GM23338 (cell line): ENCODE measurements around the gene IMPDH1. TPM values are rescaled to one million over a fixed set of nuclear protein-coding genes. Genes with fewer than 3 reads are reported as not detected.

ENCODE experiments used
- ATAC-seq: fragments of 200-7000 bp; cut with Tn5 transposase; 3 replicates; pipeline ENCODE4 v1.9.1; 2020
- DNase-seq: peaks from one replicate; pipeline ENCODE4 v3.0.0-alpha.2; 2015; ENCODE audit warnings: low spot score
- H2AFZ ChIP-seq: fragments of 200-600 bp; sonication (generic); 2 replicates; pipeline ENCODE4 v1.8.0; 2016; ENCODE audit warnings: antibody characterized with exemption, mild to moderate bottlenecking, moderate library complexity
- H3F3A ChIP-seq: fragments of 200-600 bp; sonication (generic); replicated peaks from 2 replicates; pipeline ENCODE4 v1.8.0; 2017; ENCODE audit warnings: antibody characterized with exemption, mixed run types, low read depth
- H3K27ac ChIP-seq: fragments of 200-600 bp; sonication (generic); 2 replicates; pipeline ENCODE4 v1.6.1; 2016; ENCODE audit warnings: low read depth
- H3K27me3 ChIP-seq: fragments of 200-600 bp; sonication (generic); 2 replicates; pipeline ENCODE4 v1.8.0; 2016; ENCODE audit warnings: mild to moderate bottlenecking, mixed run types, moderate library complexity; ENCODE audit not compliant: insufficient read depth
- H3K36me3 ChIP-seq: fragments of 200-600 bp; sonication (generic); 2 replicates; pipeline ENCODE4 v1.8.0; 2016; ENCODE audit warnings: mild to moderate bottlenecking; ENCODE audit not compliant: insufficient read depth
- H3K4me1 ChIP-seq: fragments of 200-600 bp; sonication (generic); 2 replicates; pipeline ENCODE4 v1.8.0; 2016; ENCODE audit warnings: mild to moderate bottlenecking, moderate library complexity; ENCODE audit not compliant: insufficient read depth
- H3K4me2 ChIP-seq: fragments of 200-600 bp; sonication (generic); 2 replicates; pipeline ENCODE4 v1.7.1; 2017; ENCODE audit warnings: mixed run types
- H3K4me3 ChIP-seq: fragments of 200-600 bp; sonication (generic); 2 replicates; pipeline ENCODE4 v1.6.1; 2016; ENCODE audit warnings: mixed run types
- H3K79me2 ChIP-seq: fragments of 200-600 bp; sonication (generic); replicated peaks from 2 replicates; pipeline ENCODE4 v1.8.0; 2017; ENCODE audit warnings: mild to moderate bottlenecking; ENCODE audit not compliant: insufficient read depth
- H3K9me2 ChIP-seq: fragments of 200-600 bp; sonication (generic); 2 replicates; pipeline ENCODE4 v1.8.0; 2017; ENCODE audit not compliant: insufficient read depth
- H4K20me1 ChIP-seq: fragments of 200-600 bp; sonication (generic); replicated peaks from 2 replicates; pipeline ENCODE4 v1.8.0; 2017; ENCODE audit warnings: mild to moderate bottlenecking; ENCODE audit not compliant: insufficient read depth
- H3K27ac Mint-ChIP-seq: 2 replicates; pipeline ENCODE4 v1.8.0; 2020; ENCODE audit warnings: inconsistent platforms, mild to moderate bottlenecking, moderate library complexity, mixed read lengths
- H3K27me3 Mint-ChIP-seq: 3 replicates; pipeline ENCODE4 v1.8.0; 2022; ENCODE audit warnings: low read depth, mild to moderate bottlenecking, moderate library complexity, mixed read lengths, inconsistent platforms; ENCODE audit not compliant: insufficient read depth, poor library complexity
- H3K36me3 Mint-ChIP-seq: 3 replicates; pipeline ENCODE4 v1.8.0; 2021; ENCODE audit warnings: low read depth, mild to moderate bottlenecking, inconsistent platforms, moderate library complexity, mixed read lengths
- H3K4me1 Mint-ChIP-seq: 3 replicates; pipeline ENCODE4 v1.8.0; 2020; ENCODE audit warnings: mild to moderate bottlenecking, inconsistent platforms, mixed read lengths
- H3K4me3 Mint-ChIP-seq: 3 replicates; pipeline ENCODE4 v1.8.0; 2021; ENCODE audit warnings: moderate library complexity, mild to moderate bottlenecking, inconsistent platforms, mixed read lengths
- H3K9me3 Mint-ChIP-seq: 3 replicates; pipeline ENCODE4 v1.8.0; 2020; ENCODE audit warnings: moderate library complexity, mild to moderate bottlenecking, inconsistent platforms, mixed read lengths
- CREB1 ChIP-seq: fragments of 250-450 bp; sonication (Bioruptor Pico); IDR thresholded peaks from 2 replicates; pipeline ENCODE4 v1.5.0; 2020; ENCODE audit warnings: low read depth, mild to moderate bottlenecking, moderate library complexity
- EZH2 ChIP-seq: fragments of 200-600 bp; sonication (generic); IDR thresholded peaks from one replicate; pipeline ENCODE4 v1.8.0; 2017; ENCODE audit warnings: antibody characterized with exemption, mild to moderate bottlenecking, low read depth; ENCODE audit not compliant: unreplicated experiment
- EZH2phosphoT487 ChIP-seq: fragments of 200-600 bp; sonication (generic); IDR thresholded peaks from one replicate; pipeline ENCODE4 v1.8.1; 2018; ENCODE audit warnings: antibody characterized with exemption; ENCODE audit not compliant: unreplicated experiment
- JUNB ChIP-seq: IDR thresholded peaks from one replicate; pipeline ENCODE4 v1.6.1; 2016; ENCODE audit warnings: antibody characterized with exemption; ENCODE audit not compliant: unreplicated experiment
- NANOG ChIP-seq: IDR thresholded peaks from 2 replicates; pipeline ENCODE4 v1.6.1; 2016; ENCODE audit warnings: antibody characterized with exemption, borderline replicate concordance
- POLR2AphosphoS5 ChIP-seq: IDR thresholded peaks from 2 replicates; pipeline ENCODE4 v1.6.1; 2016; ENCODE audit warnings: antibody characterized with exemption, low read depth
- STAT1 ChIP-seq: IDR thresholded peaks from one replicate; pipeline ENCODE4 v1.6.1; 2016; ENCODE audit warnings: antibody characterized with exemption; ENCODE audit not compliant: unreplicated experiment
- ZNF114 ChIP-seq: fragments of 250-450 bp; sonication (Bioruptor Pico); IDR thresholded peaks from 2 replicates; pipeline ENCODE4 v1.5.0; 2020; ENCODE audit warnings: mild to moderate bottlenecking, moderate library complexity
- ZNF331 ChIP-seq: fragments of 250-450 bp; sonication (Bioruptor Pico); IDR thresholded peaks from 2 replicates; pipeline ENCODE4 v1.5.0; 2020; ENCODE audit warnings: low read depth, mild to moderate bottlenecking, moderate library complexity
- polyA plus RNA-seq: library from polyadenylated mRNA; unstranded; fragments of >200 nt; fragmentation: Nextera tagmentation; extraction: Ambion mirVana; gene quantifications from 2 replicates; pipeline ENCODE4 v1.2.1, GENCODE V29; 2016
- total RNA-seq: library from RNA; depleted of rRNA; stranded (reverse); fragments of >200 nt; shearing (Covaris generic); gene quantifications from 2 replicates; pipeline ENCODE4 v1.2.3, GENCODE V29; 2014
- TF ChIP-seq, protein P1 (sequence below): IDR thresholded peaks from 2 replicates; pipeline ENCODE4 v1.6.1; 2016; ENCODE audit warnings: antibody characterized with exemption
- TF ChIP-seq, protein P2 (sequence below): IDR thresholded peaks from one replicate; pipeline ENCODE4 v1.6.1; 2018; ENCODE audit warnings: antibody characterized with exemption; ENCODE audit not compliant: unreplicated experiment
- TF ChIP-seq, protein P3 (sequence below), 2 experiments: fragments of 200-600 bp in 1 of 2; sonication (generic) in 1 of 2; conservative IDR thresholded peaks; 2 replicates each; pipeline versions ENCODE4 v1.5.1 to v1.6.1; 2016 to 2017; ENCODE audit warnings: antibody characterized with exemption in 2 of 2, low read depth in 2 of 2, mild to moderate bottlenecking in 2 of 2, moderate library complexity in 1 of 2
- TF ChIP-seq, protein P4 (sequence below): fragments of 250-450 bp; sonication (Bioruptor Pico); IDR thresholded peaks from 2 replicates; pipeline ENCODE4 v1.5.0; 2020; ENCODE audit warnings: mild to moderate bottlenecking, moderate library complexity

Gene IMPDH1
- total and polyA plus RNA-seq, 2 experiments from 2014 or later = 16.4 to 48.3 TPM

DNA sequence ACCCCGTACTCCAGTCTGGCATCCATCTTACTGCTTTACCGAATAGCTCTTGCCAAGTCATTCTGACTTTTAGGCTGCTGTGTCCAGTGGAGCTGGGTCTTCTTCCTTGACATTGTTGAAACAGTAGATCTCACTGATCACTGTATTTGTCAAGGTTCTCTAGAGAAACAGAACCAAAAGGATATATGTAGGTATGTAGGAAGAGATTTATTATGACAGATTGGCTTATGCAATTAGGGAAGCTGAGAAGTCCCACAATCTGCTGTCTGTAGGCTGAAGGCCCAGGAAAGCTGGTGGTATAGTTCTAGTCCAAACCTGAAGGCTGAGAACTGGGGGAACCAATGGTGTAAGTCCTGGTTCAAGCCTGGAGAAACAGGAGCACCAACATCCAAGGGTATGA is 36.2 kb downstream of the IMPDH1 start:
- H3F3A ChIP-seq = no peaks in the 10 kb centered on the region
- H3K36me3 ChIP-seq = no peaks in the 10 kb centered on the region
- ATAC-seq = no peak
- no peaks in the 10 kb centered on the region for H3K79me2 ChIP-seq
- peaks cover 2% of the 10 kb centered on the region for H3K27me3 Mint-ChIP-seq
- no peak overlapping the region for H3K4me3 Mint-ChIP-seq
- H3K4me2 ChIP-seq = no peak overlapping the region
- no peaks in the 10 kb centered on the region for H4K20me1 ChIP-seq
- no peaks in the 10 kb centered on the region for H3K9me3 Mint-ChIP-seq
- H3K4me1 ChIP-seq = no peaks in the 10 kb centered on the region
- no peak for DNase-seq
- H3K27me3 ChIP-seq = peaks cover 2% of the 10 kb centered on the region; the same call in 1 of the 2 replicates
- no peaks in the 10 kb centered on the region; the same call in 2 of the 3 replicates for H3K36me3 Mint-ChIP-seq
- H3K27ac Mint-ChIP-seq = no peak overlapping the region
- no peaks in the 10 kb centered on the region; the same call in 2 of the 3 replicates for H3K4me1 Mint-ChIP-seq
- TF ChIP-seq, protein P1, sequence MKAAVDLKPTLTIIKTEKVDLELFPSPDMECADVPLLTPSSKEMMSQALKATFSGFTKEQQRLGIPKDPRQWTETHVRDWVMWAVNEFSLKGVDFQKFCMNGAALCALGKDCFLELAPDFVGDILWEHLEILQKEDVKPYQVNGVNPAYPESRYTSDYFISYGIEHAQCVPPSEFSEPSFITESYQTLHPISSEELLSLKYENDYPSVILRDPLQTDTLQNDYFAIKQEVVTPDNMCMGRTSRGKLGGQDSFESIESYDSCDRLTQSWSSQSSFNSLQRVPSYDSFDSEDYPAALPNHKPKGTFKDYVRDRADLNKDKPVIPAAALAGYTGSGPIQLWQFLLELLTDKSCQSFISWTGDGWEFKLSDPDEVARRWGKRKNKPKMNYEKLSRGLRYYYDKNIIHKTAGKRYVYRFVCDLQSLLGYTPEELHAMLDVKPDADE = no peak
- no peak for TF ChIP-seq CREB1
- TF ChIP-seq ZNF331 (CRISPR knock-in tag) = no peak
- TF ChIP-seq ZNF114 (CRISPR knock-in tag) = no peak
- no peak for TF ChIP-seq NANOG
- no peak for TF ChIP-seq EZH2phosphoT487
- TF ChIP-seq, protein P2, sequence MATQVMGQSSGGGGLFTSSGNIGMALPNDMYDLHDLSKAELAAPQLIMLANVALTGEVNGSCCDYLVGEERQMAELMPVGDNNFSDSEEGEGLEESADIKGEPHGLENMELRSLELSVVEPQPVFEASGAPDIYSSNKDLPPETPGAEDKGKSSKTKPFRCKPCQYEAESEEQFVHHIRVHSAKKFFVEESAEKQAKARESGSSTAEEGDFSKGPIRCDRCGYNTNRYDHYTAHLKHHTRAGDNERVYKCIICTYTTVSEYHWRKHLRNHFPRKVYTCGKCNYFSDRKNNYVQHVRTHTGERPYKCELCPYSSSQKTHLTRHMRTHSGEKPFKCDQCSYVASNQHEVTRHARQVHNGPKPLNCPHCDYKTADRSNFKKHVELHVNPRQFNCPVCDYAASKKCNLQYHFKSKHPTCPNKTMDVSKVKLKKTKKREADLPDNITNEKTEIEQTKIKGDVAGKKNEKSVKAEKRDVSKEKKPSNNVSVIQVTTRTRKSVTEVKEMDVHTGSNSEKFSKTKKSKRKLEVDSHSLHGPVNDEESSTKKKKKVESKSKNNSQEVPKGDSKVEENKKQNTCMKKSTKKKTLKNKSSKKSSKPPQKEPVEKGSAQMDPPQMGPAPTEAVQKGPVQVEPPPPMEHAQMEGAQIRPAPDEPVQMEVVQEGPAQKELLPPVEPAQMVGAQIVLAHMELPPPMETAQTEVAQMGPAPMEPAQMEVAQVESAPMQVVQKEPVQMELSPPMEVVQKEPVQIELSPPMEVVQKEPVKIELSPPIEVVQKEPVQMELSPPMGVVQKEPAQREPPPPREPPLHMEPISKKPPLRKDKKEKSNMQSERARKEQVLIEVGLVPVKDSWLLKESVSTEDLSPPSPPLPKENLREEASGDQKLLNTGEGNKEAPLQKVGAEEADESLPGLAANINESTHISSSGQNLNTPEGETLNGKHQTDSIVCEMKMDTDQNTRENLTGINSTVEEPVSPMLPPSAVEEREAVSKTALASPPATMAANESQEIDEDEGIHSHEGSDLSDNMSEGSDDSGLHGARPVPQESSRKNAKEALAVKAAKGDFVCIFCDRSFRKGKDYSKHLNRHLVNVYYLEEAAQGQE = no peak
- TF ChIP-seq POLR2AphosphoS5 = no peak
- no peak for TF ChIP-seq JUNB
- TF ChIP-seq, protein P3, sequence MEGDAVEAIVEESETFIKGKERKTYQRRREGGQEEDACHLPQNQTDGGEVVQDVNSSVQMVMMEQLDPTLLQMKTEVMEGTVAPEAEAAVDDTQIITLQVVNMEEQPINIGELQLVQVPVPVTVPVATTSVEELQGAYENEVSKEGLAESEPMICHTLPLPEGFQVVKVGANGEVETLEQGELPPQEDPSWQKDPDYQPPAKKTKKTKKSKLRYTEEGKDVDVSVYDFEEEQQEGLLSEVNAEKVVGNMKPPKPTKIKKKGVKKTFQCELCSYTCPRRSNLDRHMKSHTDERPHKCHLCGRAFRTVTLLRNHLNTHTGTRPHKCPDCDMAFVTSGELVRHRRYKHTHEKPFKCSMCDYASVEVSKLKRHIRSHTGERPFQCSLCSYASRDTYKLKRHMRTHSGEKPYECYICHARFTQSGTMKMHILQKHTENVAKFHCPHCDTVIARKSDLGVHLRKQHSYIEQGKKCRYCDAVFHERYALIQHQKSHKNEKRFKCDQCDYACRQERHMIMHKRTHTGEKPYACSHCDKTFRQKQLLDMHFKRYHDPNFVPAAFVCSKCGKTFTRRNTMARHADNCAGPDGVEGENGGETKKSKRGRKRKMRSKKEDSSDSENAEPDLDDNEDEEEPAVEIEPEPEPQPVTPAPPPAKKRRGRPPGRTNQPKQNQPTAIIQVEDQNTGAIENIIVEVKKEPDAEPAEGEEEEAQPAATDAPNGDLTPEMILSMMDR (conservative IDR thresholded peaks at IDR 0.05; ENCODE audit: low read depth in 2 of 2) = no peak
- no peak for TF ChIP-seq EZH2
- TF ChIP-seq, protein P4, sequence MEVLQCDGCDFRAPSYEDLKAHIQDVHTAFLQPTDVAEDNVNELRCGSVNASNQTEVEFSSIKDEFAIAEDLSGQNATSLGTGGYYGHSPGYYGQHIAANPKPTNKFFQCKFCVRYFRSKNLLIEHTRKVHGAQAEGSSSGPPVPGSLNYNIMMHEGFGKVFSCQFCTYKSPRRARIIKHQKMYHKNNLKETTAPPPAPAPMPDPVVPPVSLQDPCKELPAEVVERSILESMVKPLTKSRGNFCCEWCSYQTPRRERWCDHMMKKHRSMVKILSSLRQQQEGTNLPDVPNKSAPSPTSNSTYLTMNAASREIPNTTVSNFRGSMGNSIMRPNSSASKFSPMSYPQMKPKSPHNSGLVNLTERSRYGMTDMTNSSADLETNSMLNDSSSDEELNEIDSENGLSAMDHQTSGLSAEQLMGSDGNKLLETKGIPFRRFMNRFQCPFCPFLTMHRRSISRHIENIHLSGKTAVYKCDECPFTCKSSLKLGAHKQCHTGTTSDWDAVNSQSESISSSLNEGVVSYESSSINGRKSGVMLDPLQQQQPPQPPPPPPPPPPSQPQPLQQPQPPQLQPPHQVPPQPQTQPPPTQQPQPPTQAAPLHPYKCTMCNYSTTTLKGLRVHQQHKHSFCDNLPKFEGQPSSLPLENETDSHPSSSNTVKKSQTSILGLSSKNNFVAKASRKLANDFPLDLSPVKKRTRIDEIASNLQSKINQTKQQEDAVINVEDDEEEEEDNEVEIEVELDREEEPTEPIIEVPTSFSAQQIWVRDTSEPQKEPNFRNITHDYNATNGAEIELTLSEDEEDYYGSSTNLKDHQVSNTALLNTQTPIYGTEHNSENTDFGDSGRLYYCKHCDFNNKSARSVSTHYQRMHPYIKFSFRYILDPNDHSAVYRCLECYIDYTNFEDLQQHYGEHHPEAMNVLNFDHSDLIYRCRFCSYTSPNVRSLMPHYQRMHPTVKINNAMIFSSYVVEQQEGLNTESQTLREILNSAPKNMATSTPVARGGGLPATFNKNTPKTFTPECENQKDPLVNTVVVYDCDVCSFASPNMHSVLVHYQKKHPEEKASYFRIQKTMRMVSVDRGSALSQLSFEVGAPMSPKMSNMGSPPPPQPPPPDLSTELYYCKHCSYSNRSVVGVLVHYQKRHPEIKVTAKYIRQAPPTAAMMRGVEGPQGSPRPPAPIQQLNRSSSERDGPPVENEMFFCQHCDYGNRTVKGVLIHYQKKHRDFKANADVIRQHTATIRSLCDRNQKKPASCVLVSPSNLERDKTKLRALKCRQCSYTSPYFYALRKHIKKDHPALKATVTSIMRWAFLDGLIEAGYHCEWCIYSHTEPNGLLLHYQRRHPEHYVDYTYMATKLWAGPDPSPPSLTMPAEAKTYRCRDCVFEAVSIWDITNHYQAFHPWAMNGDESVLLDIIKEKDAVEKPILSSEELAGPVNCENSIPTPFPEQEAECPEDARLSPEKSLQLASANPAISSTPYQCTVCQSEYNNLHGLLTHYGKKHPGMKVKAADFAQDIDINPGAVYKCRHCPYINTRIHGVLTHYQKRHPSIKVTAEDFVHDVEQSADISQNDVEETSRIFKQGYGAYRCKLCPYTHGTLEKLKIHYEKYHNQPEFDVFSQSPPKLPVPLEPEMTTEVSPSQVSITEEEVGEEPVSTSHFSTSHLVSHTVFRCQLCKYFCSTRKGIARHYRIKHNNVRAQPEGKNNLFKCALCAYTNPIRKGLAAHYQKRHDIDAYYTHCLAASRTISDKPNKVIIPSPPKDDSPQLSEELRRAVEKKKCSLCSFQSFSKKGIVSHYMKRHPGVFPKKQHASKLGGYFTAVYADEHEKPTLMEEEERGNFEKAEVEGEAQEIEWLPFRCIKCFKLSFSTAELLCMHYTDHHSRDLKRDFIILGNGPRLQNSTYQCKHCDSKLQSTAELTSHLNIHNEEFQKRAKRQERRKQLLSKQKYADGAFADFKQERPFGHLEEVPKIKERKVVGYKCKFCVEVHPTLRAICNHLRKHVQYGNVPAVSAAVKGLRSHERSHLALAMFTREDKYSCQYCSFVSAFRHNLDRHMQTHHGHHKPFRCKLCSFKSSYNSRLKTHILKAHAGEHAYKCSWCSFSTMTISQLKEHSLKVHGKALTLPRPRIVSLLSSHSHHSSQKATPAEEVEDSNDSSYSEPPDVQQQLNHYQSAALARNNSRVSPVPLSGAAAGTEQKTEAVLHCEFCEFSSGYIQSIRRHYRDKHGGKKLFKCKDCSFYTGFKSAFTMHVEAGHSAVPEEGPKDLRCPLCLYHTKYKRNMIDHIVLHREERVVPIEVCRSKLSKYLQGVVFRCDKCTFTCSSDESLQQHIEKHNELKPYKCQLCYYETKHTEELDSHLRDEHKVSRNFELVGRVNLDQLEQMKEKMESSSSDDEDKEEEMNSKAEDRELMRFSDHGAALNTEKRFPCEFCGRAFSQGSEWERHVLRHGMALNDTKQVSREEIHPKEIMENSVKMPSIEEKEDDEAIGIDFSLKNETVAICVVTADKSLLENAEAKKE (CRISPR knock-in tag) = no peak
- TF ChIP-seq STAT1 = no peak
- no peak overlapping the region for H2AFZ ChIP-seq
- H3K27ac ChIP-seq = no peak overlapping the region
- H3K4me3 ChIP-seq = no peak overlapping the region
- H3K9me2 ChIP-seq = no peaks in the 10 kb centered on the region
